H1 (cell line): ENCODE measurements around the gene FN3KRP. TPM values are rescaled to one million over a fixed set of nuclear protein-coding genes. Genes with fewer than 3 reads are reported as not detected.

ENCODE experiments used
- CTCF ChIA-PET: fragments of 300-600 bp; sonication (Branson Sonifier 250); formaldehyde crosslinking; loops from one replicate; lab custom pipeline; 2021; ENCODE audit not compliant: partially characterized antibody; lab: Charles Lee
- POLR2A ChIA-PET: fragments of 300-600 bp; sonication (Branson Sonifier 250); formaldehyde crosslinking; loops from one replicate; lab custom pipeline; 2021; ENCODE audit warnings: inconsistent platforms; ENCODE audit not compliant: partially characterized antibody; lab: Charles Lee
- DNase-seq, 2 experiments: peaks; one replicate each; pipeline versions ENCODE4 v3.0.0 to v3.0.0-alpha.2; 2010 to 2022; ENCODE audit warnings: low spot score in 2 of 2, low read depth in 1 of 2, mixed read lengths in 1 of 2
- FAIRE-seq: peaks from 2 replicates; lab custom pipeline; 2011; peaks lifted over from hg19 to GRCh38; lab: Jason Lieb, UNC
- H2AFZ ChIP-seq: 2 replicates; pipeline ENCODE4 v1.8.1; 2012; ENCODE audit warnings: low read length, inconsistent platforms
- H2AK5ac ChIP-seq: 2 replicates; pipeline ENCODE4 v1.6.1; 2013; ENCODE audit warnings: low read depth, low read length
- H2BK120ac ChIP-seq: replicated peaks from 2 replicates; pipeline ENCODE3; 2013; ENCODE audit warnings: low read depth, low read length, inconsistent platforms
- H2BK12ac ChIP-seq: 2 replicates; pipeline ENCODE4 v1.6.1; 2013; ENCODE audit warnings: low read depth, low read length
- H2BK15ac ChIP-seq: 2 replicates; pipeline ENCODE4 v1.6.1; 2013; ENCODE audit warnings: low read length
- H2BK20ac ChIP-seq: 2 replicates; pipeline ENCODE4 v1.6.1; 2013; ENCODE audit warnings: low read length
- H2BK5ac ChIP-seq: 2 replicates; pipeline ENCODE4 v1.6.1; 2013; ENCODE audit warnings: low read depth, low read length
- H3K14ac ChIP-seq: 2 replicates; pipeline ENCODE4 v1.6.1; 2013; ENCODE audit warnings: inconsistent platforms; ENCODE audit not compliant: insufficient read length
- H3K18ac ChIP-seq: 2 replicates; pipeline ENCODE4 v1.6.1; 2013; ENCODE audit warnings: low read length; ENCODE audit errors: extremely low read depth
- H3K23ac ChIP-seq: 2 replicates; pipeline ENCODE4 v1.6.1; 2013; ENCODE audit warnings: inconsistent platforms; ENCODE audit not compliant: insufficient read length
- H3K23me2 ChIP-seq: 2 replicates; pipeline ENCODE4 v1.6.1; 2013; ENCODE audit warnings: low read depth, low read length
- H3K27ac ChIP-seq: 2 replicates; pipeline ENCODE4 v1.6.1; 2011; ENCODE audit warnings: low read depth, low read length, inconsistent platforms
- H3K27me3 ChIP-seq, 4 experiments: replicated peaks in 1 of 4; 1 replicate in 1 of 4; 2 replicates in 3 of 4; pipeline versions ENCODE4 v1.6.1 to v1.8.1; 2011 to 2013; ENCODE audit warnings: low read length in 3 of 4, mild to moderate bottlenecking in 3 of 4, inconsistent platforms in 2 of 4, mixed read lengths in 2 of 4, moderate library complexity in 1 of 4; ENCODE audit not compliant: control insufficient read depth in 3 of 4, insufficient read depth in 3 of 4; ENCODE audit errors: extremely low read depth in 1 of 4
- H3K36me3 ChIP-seq, 4 experiments: 2 replicates each; pipeline versions ENCODE4 v1.6.1 to v1.8.1; 2011 to 2013; ENCODE audit warnings: mild to moderate bottlenecking in 4 of 4, low read length in 3 of 4, moderate library complexity in 2 of 4, control low read depth in 1 of 4, inconsistent platforms in 1 of 4; ENCODE audit not compliant: insufficient read depth in 4 of 4, control insufficient read depth in 2 of 4
- H3K4ac ChIP-seq: replicated peaks from 2 replicates; pipeline ENCODE3; 2013; ENCODE audit warnings: low read length, low read depth, mixed read lengths, inconsistent platforms; ENCODE audit not compliant: insufficient read length
- H3K4me1 ChIP-seq, 4 experiments: replicated peaks in 1 of 4; 1 replicate in 1 of 4; 2 replicates in 3 of 4; pipeline versions ENCODE4 v1.6.1 to v1.8.1; 2011 to 2013; ENCODE audit warnings: low read length in 3 of 4, inconsistent platforms in 2 of 4, mixed read lengths in 1 of 4; ENCODE audit not compliant: insufficient read depth in 4 of 4, control insufficient read depth in 3 of 4
- H3K4me2 ChIP-seq, 2 experiments: 2 replicates each; pipeline versions ENCODE4 v1.6.1 to v1.8.1; 2011 to 2013; ENCODE audit warnings: low read depth in 2 of 2, low read length in 2 of 2, control low read depth in 1 of 2, inconsistent platforms in 1 of 2, mild to moderate bottlenecking in 1 of 2; ENCODE audit not compliant: insufficient read depth in 1 of 2
- H3K4me3 ChIP-seq, 4 experiments: fragments of 200-600, 300-600 bp in 1 of 4; sonication (generic), shearing (Covaris generic), sonication (Bioruptor Twin) in 1 of 4; 2 replicates each; pipeline versions ENCODE4 v1.5.1 to v1.8.1; 2011 to 2016; ENCODE audit warnings: low read length in 4 of 4, low read depth in 3 of 4, control low read depth in 2 of 4, inconsistent platforms in 2 of 4, mild to moderate bottlenecking in 2 of 4, mixed read lengths in 1 of 4, moderate library complexity in 1 of 4; ENCODE audit not compliant: insufficient read depth in 2 of 4; ENCODE audit errors: extremely low read depth in 1 of 4
- H3K56ac ChIP-seq: replicated peaks from 2 replicates; pipeline ENCODE3; 2013; ENCODE audit warnings: low read depth, mild to moderate bottlenecking, mixed read lengths, low read length, inconsistent platforms; ENCODE audit not compliant: insufficient read length
- H3K79me1 ChIP-seq: 2 replicates; pipeline ENCODE4 v1.6.1; 2013; ENCODE audit warnings: low read depth, low read length, control low read depth
- H3K79me2 ChIP-seq, 2 experiments: 2 replicates each; pipeline versions ENCODE4 v1.6.1 to v1.8.1; 2012 to 2013; ENCODE audit warnings: low read length in 2 of 2, mild to moderate bottlenecking in 2 of 2, inconsistent platforms in 1 of 2; ENCODE audit not compliant: insufficient read depth in 2 of 2, control insufficient read depth in 1 of 2
- H3K9ac ChIP-seq, 4 experiments: replicated peaks in 1 of 4; 1 replicate in 1 of 4; 2 replicates in 3 of 4; pipeline versions ENCODE4 v1.6.1 to v1.8.1; 2011 to 2013; ENCODE audit warnings: low read depth in 3 of 4, low read length in 3 of 4, control low read depth in 2 of 4, mild to moderate bottlenecking in 2 of 4, moderate library complexity in 2 of 4, inconsistent platforms in 1 of 4; ENCODE audit errors: extremely low read depth in 1 of 4
- H3K9me3 ChIP-seq, 2 experiments: 2 replicates each; pipeline versions ENCODE4 v1.6.1 to v1.8.1; 2012 to 2013; ENCODE audit warnings: mild to moderate bottlenecking in 2 of 2, moderate library complexity in 2 of 2, control low read depth in 1 of 2, inconsistent platforms in 1 of 2, low read depth in 1 of 2, low read length in 1 of 2, mixed read lengths in 1 of 2; ENCODE audit not compliant: insufficient read depth in 2 of 2
- H4K20me1 ChIP-seq, 2 experiments: replicated peaks in 1 of 2; 2 replicates each; pipeline versions ENCODE3 to v1.8.1; 2011 to 2013; ENCODE audit warnings: inconsistent platforms in 2 of 2, low read length in 2 of 2, mild to moderate bottlenecking in 1 of 2; ENCODE audit not compliant: insufficient read depth in 2 of 2, control insufficient read depth in 1 of 2
- H4K5ac ChIP-seq: 2 replicates; pipeline ENCODE4 v1.6.1; 2013; ENCODE audit warnings: low read length, low read depth, mixed read lengths, inconsistent platforms; ENCODE audit not compliant: insufficient read length
- H4K8ac ChIP-seq: 2 replicates; pipeline ENCODE4 v1.8.0; 2013; ENCODE audit warnings: mild to moderate bottlenecking, moderate library complexity, low read length, inconsistent platforms; ENCODE audit not compliant: insufficient read depth; ENCODE audit errors: extremely low read depth
- H4K91ac ChIP-seq: replicated peaks from 2 replicates; pipeline ENCODE3; 2013; ENCODE audit warnings: low read length, mixed read lengths, inconsistent platforms; ENCODE audit not compliant: insufficient read length
- BRCA1 ChIP-seq: IDR thresholded peaks from 2 replicates; pipeline ENCODE4 v1.6.1; 2012; ENCODE audit warnings: low read depth, low read length, improper control_type of control experiment
- CEBPB ChIP-seq: IDR thresholded peaks from 2 replicates; pipeline ENCODE4 v1.6.1; 2012; ENCODE audit warnings: low read depth, low read length
- EGR1 ChIP-seq: IDR thresholded peaks from 2 replicates; pipeline ENCODE4 v1.6.1; 2011; ENCODE audit warnings: low read depth, low read length, borderline replicate concordance
- EZH2 ChIP-seq: fragments of 200-600 bp; sonication (generic); IDR thresholded peaks from 2 replicates; pipeline ENCODE4 v1.7.1; 2012; ENCODE audit warnings: low read depth, mild to moderate bottlenecking, moderate library complexity, low read length, inconsistent platforms; ENCODE audit not compliant: severe bottlenecking
- FOSL1 ChIP-seq: IDR thresholded peaks from 2 replicates; pipeline ENCODE4 v1.6.1; 2011; ENCODE audit warnings: mild to moderate bottlenecking, low read depth, low read length, moderate library complexity; ENCODE audit not compliant: insufficient read depth
- HDAC2 ChIP-seq, 2 experiments: fragments of 300-600 bp in 1 of 2; sonication (generic) in 1 of 2; IDR thresholded peaks; 2 replicates each; pipeline ENCODE4 v1.6.1; 2011 to 2012; ENCODE audit warnings: low read depth in 2 of 2, low read length in 2 of 2, mild to moderate bottlenecking in 2 of 2, moderate library complexity in 2 of 2, borderline replicate concordance in 1 of 2, inconsistent platforms in 1 of 2
- NANOG ChIP-seq: IDR thresholded peaks from 2 replicates; pipeline ENCODE4 v1.6.1; 2011; ENCODE audit warnings: low read length, low read depth, mild to moderate bottlenecking, inconsistent platforms; ENCODE audit not compliant: insufficient read depth, poor library complexity, severe bottlenecking
- SRF ChIP-seq: IDR thresholded peaks from 2 replicates; pipeline ENCODE4 v1.6.1; 2011; ENCODE audit warnings: mild to moderate bottlenecking, low read depth, low read length, moderate library complexity
- WGBS, 2 experiments: shearing (Covaris generic) in 1 of 2; methylation state at CpG; one replicate each; pipeline versions ENCODE4 v1.1.6 to v1.1.7; 2013 to 2015; ENCODE audit warnings: low lambda C conversion rate in 2 of 2, mixed read lengths in 2 of 2, inconsistent platforms in 1 of 2, low coverage in 1 of 2, missing lambda C conversion rate in 1 of 2; ENCODE audit not compliant: insufficient replicate concordance in 2 of 2, insufficient coverage in 1 of 2, insufficient read length in 1 of 2; ENCODE audit errors: extremely low coverage in 1 of 2, missing lambda C conversion rate in 1 of 2; 5-methylcytosine and 5-hydroxymethylcytosine counted together
- polyA plus RNA-seq, 7 experiments: library from polyadenylated mRNA; depleted of rRNA in 3 of 7; stranded (reverse) in 5 of 7; unstranded in 2 of 7; fragments of >200 nt in 5 of 7; fragments of 200-250 nt in 2 of 7; gene quantifications; 1 replicate in 5 of 7; 2 replicates in 1 of 7; 4 replicates in 1 of 7; pipeline versions ENCODE4 v1.2.1 to v1.2.3, GENCODE V29; 2011 to 2013; ENCODE audit warnings: missing spikeins in 2 of 7, mixed read lengths in 2 of 7
- total RNA-seq: library from RNA; stranded (reverse); fragmentation: NEBNext Ultra II Directional; extraction: Animal tissue kit (Norgen Biotek cat#: 25700); gene quantifications from 2 replicates; pipeline ENCODE4 v1.2.1, GENCODE V29; 2021
- TF ChIP-seq, protein P1 (sequence below): IDR thresholded peaks from 2 replicates; pipeline ENCODE4 v1.6.1; 2011; ENCODE audit warnings: low read length, improper control_type of control experiment
- TF ChIP-seq, protein P2 (sequence below), 3 experiments: IDR thresholded peaks; 1 replicate in 2 of 3; 2 replicates in 1 of 3; pipeline versions ENCODE4 v1.5.1 to v1.6.1; 2011; ENCODE audit warnings: low read length in 3 of 3, mild to moderate bottlenecking in 3 of 3, inconsistent platforms in 2 of 3, low read depth in 1 of 3, moderate library complexity in 1 of 3; ENCODE audit not compliant: insufficient read depth in 1 of 3; ENCODE audit errors: control extremely low read depth in 1 of 3

Gene FN3KRP
- total and polyA plus RNA-seq, 2 of the 8 experiments (the other 6 are each of a cell fraction or from before 2014, with no cell fraction given), result 18.1 to 21.4 TPM

DNA sequence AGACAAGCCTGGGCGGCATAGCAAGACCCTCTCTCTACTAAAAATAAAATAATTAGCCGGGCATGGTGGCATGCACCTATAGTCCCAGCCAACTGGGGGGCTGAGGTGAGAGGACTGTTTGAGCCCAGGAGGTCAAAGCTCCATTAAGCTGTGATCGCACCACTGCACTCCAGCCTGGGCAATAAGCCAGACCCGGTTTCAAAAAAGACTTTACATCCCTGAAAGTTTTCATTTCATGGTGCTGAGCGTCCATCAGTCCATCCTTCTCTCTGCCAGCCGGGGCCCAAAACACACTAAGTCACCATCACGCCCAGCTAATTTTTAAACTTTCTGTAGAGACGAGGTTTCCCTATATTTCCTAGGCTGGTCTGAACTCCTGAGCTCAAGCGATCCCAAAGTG lies 28.6 kb upstream of the FN3KRP start:
- H3K9me3 ChIP-seq, result no peaks in the 10 kb centered on the region
- no peak overlapping the region for H4K8ac ChIP-seq
- no peak overlapping the region for H2BK15ac ChIP-seq
- H3K4me3 ChIP-seq, result no peak overlapping the region
- H3K9ac ChIP-seq, result no peak overlapping the region
- H3K79me1 ChIP-seq, result no peaks in the 10 kb centered on the region
- CTCF ChIA-PET, result interaction anchor here (0.8 to 3.7 kb wide), 11 partner anchors 9 to 227 kb away, joined by 3 to 21 read pairs (median 4); no protein-coding TSS in a partner anchor
- H3K27ac ChIP-seq, result no peak overlapping the region
- no peak overlapping the region for H2BK5ac ChIP-seq
- no peak overlapping the region for H3K18ac ChIP-seq
- no peak overlapping the region for H2BK120ac ChIP-seq
- no peak overlapping the region for H4K5ac ChIP-seq
- H3K79me2 ChIP-seq, result no peaks in the 10 kb centered on the region
- no peak overlapping the region for H3K56ac ChIP-seq
- no peak overlapping the region for H2AFZ ChIP-seq
- no peak overlapping the region for H4K91ac ChIP-seq
- peaks cover 0 to 1% of the 10 kb centered on the region in 2 experiments for H4K20me1 ChIP-seq
- no peaks in the 10 kb centered on the region for H3K23me2 ChIP-seq
- POLR2A ChIA-PET, result no interaction called here
- no peaks in the 10 kb centered on the region for H3K36me3 ChIP-seq
- WGBS, 2 experiments, result 89% methylated on average over 9 of the region's 9 CpGs; no CpG with 5 or more reads in 1 of the 2 experiments
- H2AK5ac ChIP-seq, result no peak overlapping the region
- no peaks in the 10 kb centered on the region; a peak in 1 of 7 replicates for H3K27me3 ChIP-seq
- DNase-seq, result no peak
- H3K4me2 ChIP-seq, result no peak overlapping the region
- no peak overlapping the region for H2BK20ac ChIP-seq
- H3K4ac ChIP-seq, result no peak overlapping the region
- no peaks in the 10 kb centered on the region; a peak in 1 of 7 replicates for H3K4me1 ChIP-seq
- H3K23ac ChIP-seq, result no peak overlapping the region
- H3K14ac ChIP-seq, result no peak overlapping the region
- H2BK12ac ChIP-seq, result no peak overlapping the region
- no peak for FAIRE-seq
- TF ChIP-seq CEBPB (no peak), EGR1 (no peak), FOSL1 (no peak), SRF (no peak), BRCA1 (no peak), HDAC2 (IDR thresholded peaks at IDR 0.05; ENCODE audit: borderline replicate concordance in 1 of 2, low read depth in 2 of 2, low read length in 2 of 2) (no peak), EZH2 (no peak), NANOG (no peak)
- TF ChIP-seq, protein P1, sequence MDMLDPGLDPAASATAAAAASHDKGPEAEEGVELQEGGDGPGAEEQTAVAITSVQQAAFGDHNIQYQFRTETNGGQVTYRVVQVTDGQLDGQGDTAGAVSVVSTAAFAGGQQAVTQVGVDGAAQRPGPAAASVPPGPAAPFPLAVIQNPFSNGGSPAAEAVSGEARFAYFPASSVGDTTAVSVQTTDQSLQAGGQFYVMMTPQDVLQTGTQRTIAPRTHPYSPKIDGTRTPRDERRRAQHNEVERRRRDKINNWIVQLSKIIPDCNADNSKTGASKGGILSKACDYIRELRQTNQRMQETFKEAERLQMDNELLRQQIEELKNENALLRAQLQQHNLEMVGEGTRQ, result no peak
- TF ChIP-seq, protein P2, sequence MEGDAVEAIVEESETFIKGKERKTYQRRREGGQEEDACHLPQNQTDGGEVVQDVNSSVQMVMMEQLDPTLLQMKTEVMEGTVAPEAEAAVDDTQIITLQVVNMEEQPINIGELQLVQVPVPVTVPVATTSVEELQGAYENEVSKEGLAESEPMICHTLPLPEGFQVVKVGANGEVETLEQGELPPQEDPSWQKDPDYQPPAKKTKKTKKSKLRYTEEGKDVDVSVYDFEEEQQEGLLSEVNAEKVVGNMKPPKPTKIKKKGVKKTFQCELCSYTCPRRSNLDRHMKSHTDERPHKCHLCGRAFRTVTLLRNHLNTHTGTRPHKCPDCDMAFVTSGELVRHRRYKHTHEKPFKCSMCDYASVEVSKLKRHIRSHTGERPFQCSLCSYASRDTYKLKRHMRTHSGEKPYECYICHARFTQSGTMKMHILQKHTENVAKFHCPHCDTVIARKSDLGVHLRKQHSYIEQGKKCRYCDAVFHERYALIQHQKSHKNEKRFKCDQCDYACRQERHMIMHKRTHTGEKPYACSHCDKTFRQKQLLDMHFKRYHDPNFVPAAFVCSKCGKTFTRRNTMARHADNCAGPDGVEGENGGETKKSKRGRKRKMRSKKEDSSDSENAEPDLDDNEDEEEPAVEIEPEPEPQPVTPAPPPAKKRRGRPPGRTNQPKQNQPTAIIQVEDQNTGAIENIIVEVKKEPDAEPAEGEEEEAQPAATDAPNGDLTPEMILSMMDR (IDR thresholded peaks at IDR 0.05; ENCODE audit: control extremely low read depth in 1 of 3, insufficient read depth in 1 of 3, low read depth in 1 of 3, low read length in 3 of 3), result no peak
